Heart right ventricle (tissue), 16 donors: ENCODE data around the gene SLC39A11. TPM values are rescaled to one million over a fixed set of nuclear protein-coding genes. Genes with fewer than 3 reads are reported as not detected.

Experiments used
- ATAC-seq, 8 donors: fragments of 200-7000 bp; cut with Tn5 transposase; one replicate each; pipeline ENCODE4 v1.9.1; 2020; ENCODE audit warnings: mild to moderate bottlenecking in 8 of 8, moderate library complexity in 8 of 8, moderate number of reproducible peaks in 1 of 8
- DNase-seq, 2 donors: peaks; one replicate each; pipeline ENCODE4 v3.0.0-alpha.2; 2020
- H3K27ac ChIP-seq, 10 donors: fragments of 200-600 bp; sonication (generic) in 2 of 10; one replicate each; pipeline versions ENCODE4 v1.5.0 to v1.8.0; 2020 to 2022; ENCODE audit warnings: mild to moderate bottlenecking in 3 of 10
- H3K27me3 ChIP-seq, 7 donors: fragments of 200-600 bp; one replicate each; pipeline ENCODE4 v1.8.0; 2021 to 2022; ENCODE audit warnings: mild to moderate bottlenecking in 2 of 7
- H3K36me3 ChIP-seq, 9 donors: fragments of 200-600 bp; sonication (generic) in 1 of 9; one replicate each; pipeline versions ENCODE4 v1.5.0 to v1.8.0; 2020 to 2022; ENCODE audit warnings: mild to moderate bottlenecking in 2 of 9
- H3K4me1 ChIP-seq, 9 donors: fragments of 200-600 bp; sonication (generic) in 1 of 9; one replicate each; pipeline versions ENCODE4 v1.5.0 to v1.8.0; 2020 to 2022; ENCODE audit warnings: mild to moderate bottlenecking in 4 of 9
- H3K4me3 ChIP-seq, 10 donors: fragments of 200-600 bp; sonication (generic) in 2 of 10; one replicate each; pipeline versions ENCODE4 v1.5.0 to v1.8.0; 2020 to 2022; ENCODE audit warnings: mild to moderate bottlenecking in 7 of 10, moderate library complexity in 2 of 10
- H3K9me3 ChIP-seq, 11 donors: fragments of 200-600 bp in 10 of 11; sonication (generic) in 2 of 11; one replicate each; pipeline versions ENCODE4 v1.5.0 to v1.8.0; 2013 to 2022; ENCODE audit warnings: mild to moderate bottlenecking in 2 of 11, control low read depth in 1 of 11, moderate library complexity in 1 of 11
- WGBS, 2 donors: extraction: QIAGEN DNeasy Blood & Tissue Kit; methylation state at CpG; one replicate each; pipeline ENCODE4 v1.1.7; 2013; ENCODE audit warnings: inconsistent platforms in 1 of 2; 5-methylcytosine and 5-hydroxymethylcytosine counted together
- intact Hi-C, 10 donors: fragments of 100-400 bp; cut with DNase I; formaldehyde crosslinking; loops; one replicate each; pipeline versions ENCODE4 v1.11.1 to v1.14.2; 2022
- polyA plus RNA-seq, 2 donors: library from polyadenylated mRNA; stranded (reverse); fragments of 200-250 nt; gene quantifications; one replicate each; pipeline ENCODE4 v1.2.3, GENCODE V29; 2013
- total RNA-seq, 10 donors: library from RNA; stranded (reverse); fragmentation: NEBNext Ultra II Directional in 3 of 10; extraction: Animal tissue kit (Norgen Biotek cat#: 25700) in 3 of 10; gene quantifications; one replicate each; pipeline versions ENCODE4 v1.2.1 to v1.2.4, GENCODE V29; 2021 to 2023
- TF ChIP-seq, protein P1 (sequence below), 9 donors: fragments of 200-600 bp; sonication (generic) in 2 of 9; IDR thresholded peaks; one replicate each; pipeline versions ENCODE4 v1.5.0 to v1.8.0; 2021 to 2022; ENCODE audit warnings: antibody characterized with exemption in 9 of 9, mild to moderate bottlenecking in 5 of 9, moderate library complexity in 1 of 9
- donor health status: Arrhythmogenic right ventricular cardiomyopathy.
- donor health status: ischemic (EF 13 %, LVEDD 7.1; RV severe dilation, severe dysfunction).
- donor health status: healthy with polysubstance abuse.
- donor health status: DM: no; HTN: yes; CAD: no.
- donor health status: DM: no; HTN: no; CAD: no.
- donor health status: ischemic (EF 25% LVEDD 6.9; RV normal size, moderate dysfunction).
- donor health status: ischemic (EF 25% LVEDD 5.7; RV mildly dilated, moderate dysfunction).
- donor health status: healthy.
- donor health status: DM: yes; HTN: yes; CAD: no.
- donor health status: Ischemic cardiomyopathy.
- donor health status: ischemic (EF 35%, LVEDD 5.7; RV mildly dilated, moderate dysfunction).
- donor health status: nonischemic (EF 11% LVEDD 7.7; RV severe dilation, severe dysfunction).
- donor health status: DM: yes; HTN: yes; CAD: no.
- donor health status: PGD.
- donor health status: ischemic (EF 29% LVEDD 5.4; RV normal size, mild dysfunction).
- donor health status: nonischemic (EF 23%, LVEDD 6.1; RV moderate dilation, normal function).

Gene SLC39A11
- total and polyA plus RNA-seq, 12 donors = 2.4 to 11.3 (median 6.4) TPM

DNA sequence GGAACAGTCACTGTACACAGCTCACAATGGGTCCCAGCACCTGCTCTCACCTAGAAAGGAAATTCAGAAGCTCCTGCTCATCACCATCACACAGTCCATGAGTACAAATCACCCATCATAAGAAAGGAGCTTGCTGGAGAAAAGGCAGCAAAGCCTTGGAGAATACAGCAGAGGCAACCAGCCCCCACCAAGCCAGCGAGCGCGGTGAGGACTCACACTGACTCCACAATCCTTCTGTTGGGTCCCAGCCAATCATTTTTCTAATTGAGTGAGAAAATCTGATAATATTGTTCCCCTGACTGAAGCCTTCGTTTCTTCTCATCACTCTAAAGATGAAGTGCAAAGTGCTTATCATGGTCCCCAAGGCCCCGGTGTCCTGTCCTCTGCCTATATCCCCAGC is 298.3 kb downstream of the SLC39A11 start:
- H3K27ac ChIP-seq = no peak overlapping the region
- peaks cover 0 to 8% (median 0%) of the 10 kb centered on the region in 9 donors for H3K36me3 ChIP-seq
- intact Hi-C loops = no loop called here
- TF ChIP-seq, protein P1, sequence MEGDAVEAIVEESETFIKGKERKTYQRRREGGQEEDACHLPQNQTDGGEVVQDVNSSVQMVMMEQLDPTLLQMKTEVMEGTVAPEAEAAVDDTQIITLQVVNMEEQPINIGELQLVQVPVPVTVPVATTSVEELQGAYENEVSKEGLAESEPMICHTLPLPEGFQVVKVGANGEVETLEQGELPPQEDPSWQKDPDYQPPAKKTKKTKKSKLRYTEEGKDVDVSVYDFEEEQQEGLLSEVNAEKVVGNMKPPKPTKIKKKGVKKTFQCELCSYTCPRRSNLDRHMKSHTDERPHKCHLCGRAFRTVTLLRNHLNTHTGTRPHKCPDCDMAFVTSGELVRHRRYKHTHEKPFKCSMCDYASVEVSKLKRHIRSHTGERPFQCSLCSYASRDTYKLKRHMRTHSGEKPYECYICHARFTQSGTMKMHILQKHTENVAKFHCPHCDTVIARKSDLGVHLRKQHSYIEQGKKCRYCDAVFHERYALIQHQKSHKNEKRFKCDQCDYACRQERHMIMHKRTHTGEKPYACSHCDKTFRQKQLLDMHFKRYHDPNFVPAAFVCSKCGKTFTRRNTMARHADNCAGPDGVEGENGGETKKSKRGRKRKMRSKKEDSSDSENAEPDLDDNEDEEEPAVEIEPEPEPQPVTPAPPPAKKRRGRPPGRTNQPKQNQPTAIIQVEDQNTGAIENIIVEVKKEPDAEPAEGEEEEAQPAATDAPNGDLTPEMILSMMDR (IDR thresholded peaks at IDR 0.05) = no peak
- peaks cover 0 to 60% (median 13%) of the 10 kb centered on the region in 11 donors for H3K9me3 ChIP-seq
- no peak overlapping the region for H3K4me3 ChIP-seq
- H3K4me1 ChIP-seq = no peaks in the 10 kb centered on the region
- WGBS, 2 donors = 63 to 72% methylated on average over 5 of the region's 5 CpGs
- DNase-seq (no peak), ATAC-seq (no peak)
- no peaks in the 10 kb centered on the region for H3K27me3 ChIP-seq

DNA sequence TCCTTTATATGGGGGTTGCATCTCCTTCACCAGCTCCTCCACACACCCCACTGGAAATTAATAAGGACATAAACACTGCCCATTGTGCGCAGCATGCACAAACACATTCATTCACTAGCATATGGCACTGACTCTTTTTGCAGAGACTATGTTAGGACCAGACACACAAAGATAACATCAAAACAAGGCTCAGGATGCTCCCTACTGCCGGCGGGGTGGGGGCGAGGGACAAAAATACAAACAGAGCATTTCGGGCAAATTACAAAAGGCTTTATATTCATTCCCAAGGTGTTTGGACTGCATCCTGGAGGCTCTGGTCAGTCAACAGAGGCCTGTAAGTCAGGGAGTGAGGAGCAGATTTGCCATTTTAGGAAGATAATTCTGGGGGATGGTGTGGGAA is 299.7 kb downstream of the SLC39A11 start:
- no peak for ATAC-seq
- whole genome bisulfite sequencing, 2 donors = 84 to 89% methylated on average over 5 of the region's 5 CpGs
- no peaks in the 10 kb centered on the region for H3K4me1 ChIP-seq
- no peak overlapping the region for H3K4me3 ChIP-seq
- peaks cover 0 to 8% (median 0%) of the 10 kb centered on the region in 9 donors for H3K36me3 ChIP-seq
- intact Hi-C loops = no loop called here
- H3K9me3 ChIP-seq = peaks cover 0 to 50% (median 13%) of the 10 kb centered on the region in 11 donors
- TF ChIP-seq, protein P1 (IDR thresholded peaks at IDR 0.05) = no peak
- no peak for DNase-seq
- no peak overlapping the region for H3K27ac ChIP-seq
- H3K27me3 ChIP-seq = no peaks in the 10 kb centered on the region

DNA sequence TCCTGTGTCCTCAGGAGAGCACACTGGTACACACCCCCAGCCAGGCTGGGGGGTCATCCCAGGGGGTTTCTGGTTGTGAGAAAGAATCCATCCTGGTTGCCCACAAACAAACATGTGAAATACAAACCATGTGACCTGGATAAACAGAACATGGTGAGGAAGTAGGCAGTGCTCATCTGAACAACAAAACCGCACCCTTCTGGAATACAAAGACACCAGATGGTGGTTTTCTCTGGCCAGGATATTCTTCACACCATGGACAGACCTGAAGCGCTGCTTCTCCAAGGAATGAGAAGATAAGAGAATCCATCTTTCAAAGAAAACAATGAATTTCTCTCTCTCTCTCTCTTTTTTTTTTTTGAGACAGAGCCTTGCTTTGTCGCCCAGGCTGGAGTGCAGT is 302.3 kb downstream of the SLC39A11 start:
- intact Hi-C loops = no loop called here

DNA sequence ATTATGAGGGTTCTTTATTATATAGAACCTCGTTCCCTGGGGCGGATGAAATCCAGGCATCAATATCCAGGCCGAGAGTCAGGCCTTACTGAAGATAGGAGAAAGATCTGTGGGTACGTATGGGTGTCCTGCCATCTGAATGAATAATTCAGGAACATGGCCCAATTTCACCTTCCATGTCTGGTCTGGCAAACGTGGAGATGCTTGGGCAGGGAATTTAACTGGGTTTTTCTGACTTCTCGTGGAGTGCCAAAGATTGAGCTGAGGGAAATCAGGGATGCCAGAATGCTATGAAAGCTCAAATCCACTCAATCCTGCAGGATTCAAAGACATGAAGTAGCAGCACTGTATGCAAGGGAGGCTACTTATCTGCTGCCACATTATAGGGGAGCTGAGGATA is 302.8 kb downstream of the SLC39A11 start:
- ATAC-seq = no peak
- intact Hi-C loops = no loop called here
- TF ChIP-seq, protein P1 (IDR thresholded peaks at IDR 0.05) = no peak
- Histone ChIP-seq H3K36me3 (peaks cover 0 to 8% (median 0%) of the 10 kb centered on the region in 9 donors), H3K4me1 (no peaks in the 10 kb centered on the region), H3K27ac (no peak overlapping the region), H3K4me3 (no peak overlapping the region), H3K27me3 (no peaks in the 10 kb centered on the region), H3K9me3 (peaks cover 0 to 41% (median 9%) of the 10 kb centered on the region in 11 donors)
- DNase-seq = no peak
- 93 to 95% methylated on average over 6 of the region's 6 CpGs for WGBS, 2 donors

More for the DNA sequence above, 302.3 kb downstream of the SLC39A11 start:
- Histone ChIP-seq H3K27ac (no peak overlapping the region), H3K9me3 (peaks cover 0 to 46% (median 10%) of the 10 kb centered on the region in 11 donors), H3K4me1 (no peaks in the 10 kb centered on the region), H3K27me3 (no peaks in the 10 kb centered on the region), H3K36me3 (peaks cover 0 to 8% (median 0%) of the 10 kb centered on the region in 9 donors), H3K4me3 (no peak overlapping the region)
- DNase-seq (no peak), ATAC-seq (no peak)
- WGBS, 2 donors = 94 to 97% methylated on average over 3 of the region's 3 CpGs
- TF ChIP-seq, protein P1 (IDR thresholded peaks at IDR 0.05) = no peak
